HG03108 (cell line): ENCODE data around the gene CEND1.

Experiments
- ATAC-seq: cut with Tn5 transposase; IDR thresholded peaks from one replicate; pipeline ENCODE4 v1.9.1; 2021; ENCODE audit warnings: moderate library complexity; ENCODE audit not compliant: unreplicated experiment

Gene CEND1

GRCh38 chr11:827897-828192 is 38.0 kb upstream of the CEND1 start, which contains the start of gene CRACR2B:
CRACR2B (plus strand) TSS chr11:827919; CDS start chr11:828608, 689 bp downstream.
- no peak for ATAC-seq

- ATAC-seq, result peak; percentile 28
Measured at GRCh38 chr11:827146-827896, 37.4 kb upstream of the CEND1 start.

GRCh38 chr11:826836-827145 is 36.9 kb upstream of the CEND1 start:
- ATAC-seq, result no peak

GRCh38 chr11:826227-826621 is 36.3 kb upstream of the CEND1 start:
- ATAC-seq, result no peak

GRCh38 chr11:825366-826226 is 35.7 kb upstream of the CEND1 start:
- ATAC-seq, result no peak

- ATAC-seq, result no peak
Measured at GRCh38 chr11:824942-825341, 35.1 kb upstream of the CEND1 start.

GRCh38 chr11:824292-824880 is 34.5 kb upstream of the CEND1 start:
- ATAC-seq, result no peak

GRCh38 chr11:823441-824291 is 33.8 kb upstream of the CEND1 start:
- ATAC-seq, result no peak

- ATAC-seq, result no peak
Measured at GRCh38 chr11:821512-822371, 31.9 kb upstream of the CEND1 start.

- ATAC-seq, result no peak
Measured at GRCh38 chr11:820655-821511, 31.0 kb upstream of the CEND1 start.

GRCh38 chr11:819943-820649 is 30.2 kb upstream of the CEND1 start:
- ATAC-seq, result peak; percentile 59

- ATAC-seq, result peak; percentile 52
Measured at GRCh38 chr11:819129-819931, 29.4 kb upstream of the CEND1 start.

- ATAC-seq, result no peak
Measured at GRCh38 chr11:818396-819128, 28.7 kb upstream of the CEND1 start, which contains the start of gene PNPLA2. PNPLA2 (plus strand) TSS chr11:818914; CDS start chr11:819719, 805 bp downstream.

- no peak for ATAC-seq
Measured at GRCh38 chr11:816433-816779, 26.5 kb upstream of the CEND1 start.

GRCh38 chr11:815675-816432 is 26.0 kb upstream of the CEND1 start:
- ATAC-seq, result no peak

GRCh38 chr11:813456-814096 is 23.7 kb upstream of the CEND1 start:
- no peak for ATAC-seq
